ENCODE measurements around the gene KCNQ1. TPM values are rescaled to one million over a fixed set of nuclear protein-coding genes. Genes with fewer than 3 reads are reported as not detected.

KCNQ1 gene
- total RNA-seq, 3 donors from 2014 or later, result 15.5 to 44.7 (median 37.4) TPM

GRCh38 chr11:2830886-2831285, 386.1 kb downstream of the KCNQ1 start:
- ATAC-seq (no peak), DNase-seq (peak in 1 of 3 donors; percentile 33)
- H3K9me3 ChIP-seq, result no peaks in the 10 kb centered on the region
- intact Hi-C loops (cut with DNase I, micrococcal nuclease), result no loop called here
- no peaks in the 10 kb centered on the region for H3K4me1 ChIP-seq (ENCODE audit: low read depth)
- TF ChIP-seq CTCF (IDR thresholded peaks at IDR 0.05), result no peak
- no peak overlapping the region for H3K4me3 ChIP-seq
- no peaks in the 10 kb centered on the region for H3K36me3 ChIP-seq (ENCODE audit: low read depth)

GRCh38 chr11:2831781-2832532, 387.1 kb downstream of the KCNQ1 start:
- intact Hi-C loops (cut with DNase I, micrococcal nuclease), result no loop called here
- TF ChIP-seq CTCF (IDR thresholded peaks at IDR 0.05), result no peak

GRCh38 chr11:2832533-2833020, 387.8 kb downstream of the KCNQ1 start:
- Histone ChIP-seq H3K4me3 (no peak overlapping the region), H3K4me1 (ENCODE audit: low read depth) (no peaks in the 10 kb centered on the region), H3K9me3 (no peaks in the 10 kb centered on the region), H3K36me3 (ENCODE audit: low read depth) (no peaks in the 10 kb centered on the region)
- DNase-seq (no peak), ATAC-seq (no peak)
- intact Hi-C loops (cut with DNase I, micrococcal nuclease), result no loop called here
- no peak for TF ChIP-seq CTCF (IDR thresholded peaks at IDR 0.05)

More at GRCh38 chr11:2831781-2832532, 387.1 kb downstream of the KCNQ1 start:
- Histone ChIP-seq H3K9me3 (no peaks in the 10 kb centered on the region), H3K4me1 (ENCODE audit: low read depth) (no peaks in the 10 kb centered on the region), H3K4me3 (no peak overlapping the region), H3K36me3 (ENCODE audit: low read depth) (no peaks in the 10 kb centered on the region)
- DNase-seq (peak in 1 of 3 donors; percentile 38), ATAC-seq (no peak)

GRCh38 chr11:2833051-2833715, 388.4 kb downstream of the KCNQ1 start:
- intact Hi-C loops (cut with DNase I, micrococcal nuclease), result no loop called here
- Histone ChIP-seq H3K4me3 (no peak overlapping the region), H3K36me3 (ENCODE audit: low read depth) (no peaks in the 10 kb centered on the region), H3K9me3 (no peaks in the 10 kb centered on the region), H3K4me1 (ENCODE audit: low read depth) (no peaks in the 10 kb centered on the region)
- ATAC-seq (no peak), DNase-seq (peak in 1 of 3 donors; percentile 21)
- TF ChIP-seq CTCF (IDR thresholded peaks at IDR 0.05), result no peak

GRCh38 chr11:2833716-2834502, 389.1 kb downstream of the KCNQ1 start:
- ATAC-seq (no peak), DNase-seq (peak in 1 of 3 donors; percentile 29)
- TF ChIP-seq CTCF (IDR thresholded peaks at IDR 0.05), result no peak
- intact Hi-C loops (cut with DNase I, micrococcal nuclease), result no loop called here
- no peaks in the 10 kb centered on the region for H3K9me3 ChIP-seq
- H3K4me1 ChIP-seq (ENCODE audit: low read depth), result no peaks in the 10 kb centered on the region
- no peak overlapping the region for H3K4me3 ChIP-seq
- no peaks in the 10 kb centered on the region for H3K36me3 ChIP-seq (ENCODE audit: low read depth)
